Spleen (tissue), 7 donors: ENCODE data around the gene CCDC91.

Experiments
- POLR2A ChIP-seq, 3 donors: fragments of 450-650 bp; IDR thresholded peaks; one replicate each; pipeline ENCODE4 v1.5.1; 2017; ENCODE audit warnings: antibody characterized with exemption in 3 of 3, mild to moderate bottlenecking in 1 of 3
- POLR2AphosphoS5 ChIP-seq, 3 donors: sonication (generic); formaldehyde crosslinking; IDR thresholded peaks; one replicate each; pipeline ENCODE4 v1.5.1; 2017; ENCODE audit warnings: antibody characterized with exemption in 3 of 3
- TF ChIP-seq, protein P1 (sequence below), 11 experiments: fragments of 200-600 bp in 7 of 11; fragments of 450-650 bp in 4 of 11; sonication (generic) in 4 of 11; IDR thresholded peaks in 8 of 11; conservative IDR thresholded peaks in 3 of 11; 1 replicate in 7 of 11; 2 replicates in 4 of 11; pipeline versions ENCODE4 v1.4.0 to v1.8.0; 2016 to 2021; ENCODE audit warnings: antibody characterized with exemption in 11 of 11, inconsistent platforms in 4 of 11, mild to moderate bottlenecking in 1 of 11
- donor health status: DM: no; HTN: no; CAD: no; lungs with moderate emphysema.
- donor health status: DM: no; HTN: no; CAD: no.
- donor health status: DM: no; HTN: no; CAD: no.

DNA sequence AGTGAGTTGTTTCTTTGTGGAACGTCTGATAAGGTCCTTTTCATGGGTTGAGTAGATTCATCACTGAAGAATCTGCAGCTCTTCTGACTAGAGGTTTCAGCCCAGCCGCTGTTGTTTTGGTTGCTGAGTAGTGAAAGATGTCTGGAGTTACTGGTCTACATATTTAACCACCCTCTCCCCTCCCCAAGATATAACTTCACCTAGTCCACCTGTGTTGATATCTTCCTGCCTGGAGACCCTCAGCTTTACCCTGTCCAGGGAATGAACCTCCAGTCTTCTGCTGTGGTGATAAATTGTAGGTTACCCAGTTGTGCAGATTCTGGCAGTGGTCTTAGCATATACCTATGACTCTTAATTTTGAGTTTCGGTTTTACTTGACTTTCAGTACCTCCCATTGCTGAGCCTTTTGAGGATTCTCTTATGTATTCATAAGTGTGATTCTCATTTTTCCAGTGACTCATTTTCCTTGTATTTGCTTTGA is 62.9 kb downstream of the CCDC91 start:
- TF ChIP-seq, protein P1, sequence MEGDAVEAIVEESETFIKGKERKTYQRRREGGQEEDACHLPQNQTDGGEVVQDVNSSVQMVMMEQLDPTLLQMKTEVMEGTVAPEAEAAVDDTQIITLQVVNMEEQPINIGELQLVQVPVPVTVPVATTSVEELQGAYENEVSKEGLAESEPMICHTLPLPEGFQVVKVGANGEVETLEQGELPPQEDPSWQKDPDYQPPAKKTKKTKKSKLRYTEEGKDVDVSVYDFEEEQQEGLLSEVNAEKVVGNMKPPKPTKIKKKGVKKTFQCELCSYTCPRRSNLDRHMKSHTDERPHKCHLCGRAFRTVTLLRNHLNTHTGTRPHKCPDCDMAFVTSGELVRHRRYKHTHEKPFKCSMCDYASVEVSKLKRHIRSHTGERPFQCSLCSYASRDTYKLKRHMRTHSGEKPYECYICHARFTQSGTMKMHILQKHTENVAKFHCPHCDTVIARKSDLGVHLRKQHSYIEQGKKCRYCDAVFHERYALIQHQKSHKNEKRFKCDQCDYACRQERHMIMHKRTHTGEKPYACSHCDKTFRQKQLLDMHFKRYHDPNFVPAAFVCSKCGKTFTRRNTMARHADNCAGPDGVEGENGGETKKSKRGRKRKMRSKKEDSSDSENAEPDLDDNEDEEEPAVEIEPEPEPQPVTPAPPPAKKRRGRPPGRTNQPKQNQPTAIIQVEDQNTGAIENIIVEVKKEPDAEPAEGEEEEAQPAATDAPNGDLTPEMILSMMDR (IDR thresholded peaks at IDR 0.05 in 8 of 11, conservative IDR thresholded peaks at IDR 0.05 in 3 of 11) = no peak
- TF ChIP-seq POLR2A (IDR thresholded peaks at IDR 0.05) (no peak), POLR2AphosphoS5 (IDR thresholded peaks at IDR 0.05) (no peak)
